LHCN-M2 (cell line): ENCODE data around the gene COPS2. TPM values are rescaled to one million over a fixed set of nuclear protein-coding genes. Genes with fewer than 3 reads are reported as not detected.
"Not testable (repeated sequence)": the region's sequence is repeated elsewhere in the genome, so short reads cannot be mapped to it uniquely, and the experiment has no call there.

Experiments
- DNase-seq: peaks from one replicate; pipeline ENCODE4 v3.0.0-alpha.2; 2012; ENCODE audit warnings: low read depth
- total RNA-seq: library from RNA; depleted of rRNA; stranded (reverse); fragments of >200 nt; gene quantifications from 2 replicates; pipeline ENCODE4 v1.2.3, GENCODE V29; 2014; rRNA removed

The COPS2 gene
- total RNA-seq, 1 experiment from 2014 or later, result 69.6 TPM

DNA sequence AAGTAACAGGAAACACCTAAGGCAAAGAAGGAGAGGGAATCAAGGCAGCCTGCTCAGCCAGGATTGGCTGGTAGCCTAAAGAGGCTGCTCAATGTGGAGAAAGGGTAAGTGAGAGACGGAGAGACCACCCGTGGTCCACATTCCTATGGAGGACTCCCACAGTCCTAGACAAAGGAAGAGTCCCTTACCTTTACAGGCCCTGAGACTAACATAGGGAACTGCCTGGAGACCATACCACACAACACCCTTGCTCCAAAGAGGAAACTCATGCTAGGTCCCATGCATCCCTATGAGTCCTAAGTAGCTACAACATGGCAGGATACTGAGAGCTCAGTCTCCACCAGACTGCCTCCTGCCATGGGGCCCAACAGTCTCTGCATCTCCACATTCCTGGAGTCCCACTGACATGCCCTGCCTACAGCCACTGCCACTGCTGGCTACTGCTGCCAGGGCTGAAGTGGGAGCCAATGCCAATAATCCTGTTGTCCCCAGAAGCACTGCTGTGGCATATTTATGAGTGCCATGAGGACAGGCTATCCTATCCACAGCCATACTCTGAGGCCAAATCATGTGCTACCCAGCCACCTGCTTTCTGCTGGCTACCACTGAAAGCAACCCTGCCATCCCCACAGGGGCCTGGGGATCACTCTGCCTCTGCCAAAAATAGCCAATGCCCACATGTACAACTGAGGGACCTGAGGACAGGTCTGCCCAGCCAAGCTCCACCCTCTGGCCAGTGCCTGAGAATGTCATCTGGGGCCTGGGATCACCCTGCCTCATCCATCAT lies 45.0 kb downstream of the COPS2 start:
- DNase-seq, result no peak

- DNase-seq, result peak; percentile 25
These were observed 52.4 kb downstream of the COPS2 start for GRCh38 chr15:49103002-49103401.

DNA sequence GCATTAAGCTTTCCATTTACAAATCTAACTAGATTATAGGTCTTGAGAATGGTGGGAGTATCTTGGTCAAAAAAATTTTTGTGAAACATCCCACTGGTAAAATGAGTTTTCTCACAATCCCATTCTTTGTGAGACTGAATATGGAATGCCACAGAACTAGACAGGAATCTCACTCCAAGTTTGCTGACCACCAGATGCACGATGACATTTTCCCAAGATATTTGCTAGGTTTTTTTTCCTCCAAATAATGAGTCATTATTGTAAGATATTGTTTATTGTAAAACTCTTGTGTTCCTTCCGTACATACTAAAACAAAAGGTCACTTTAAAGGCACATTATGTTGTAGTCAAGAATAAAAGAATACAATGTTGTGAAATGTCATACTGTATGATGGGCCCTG lies 53.9 kb downstream of the COPS2 start:
- DNase-seq, result peak; percentile 53

GRCh38 chr15:49096090-49096750 lies 59.2 kb downstream of the COPS2 start:
- no peak for DNase-seq

DNA sequence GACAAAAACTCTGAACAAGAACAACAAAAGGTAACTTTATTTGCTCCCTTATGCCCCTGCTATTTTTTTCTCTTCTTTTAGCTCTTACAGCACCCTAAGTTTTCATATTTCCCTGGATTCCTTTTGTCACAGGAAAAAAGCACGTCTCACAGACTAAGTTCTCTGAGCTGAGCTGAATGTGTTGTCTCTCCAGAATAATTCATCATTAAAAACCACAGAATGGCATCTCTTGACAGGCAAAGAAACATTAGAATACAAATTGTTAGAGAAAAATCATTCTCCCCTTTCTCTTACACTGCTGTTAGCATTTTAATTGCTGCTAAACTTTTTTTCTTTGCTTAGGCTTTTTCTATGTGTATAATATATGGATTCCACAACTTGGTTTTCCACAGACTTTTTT lies 60.5 kb downstream of the COPS2 start:
- DNase-seq, result no peak

GRCh38 chr15:49093252-49094105 lies 61.9 kb downstream of the COPS2 start:
- DNase-seq, result no peak

- no peak for DNase-seq
These were observed 66.4 kb downstream of the COPS2 start for GRCh38 chr15:49088996-49089395.

- DNase-seq, result no peak
These were observed 69.5 kb downstream of the COPS2 start for GRCh38 chr15:49085696-49086459.

GRCh38 chr15:49084285-49084570 lies 71.2 kb downstream of the COPS2 start:
- no peak for DNase-seq

DNA sequence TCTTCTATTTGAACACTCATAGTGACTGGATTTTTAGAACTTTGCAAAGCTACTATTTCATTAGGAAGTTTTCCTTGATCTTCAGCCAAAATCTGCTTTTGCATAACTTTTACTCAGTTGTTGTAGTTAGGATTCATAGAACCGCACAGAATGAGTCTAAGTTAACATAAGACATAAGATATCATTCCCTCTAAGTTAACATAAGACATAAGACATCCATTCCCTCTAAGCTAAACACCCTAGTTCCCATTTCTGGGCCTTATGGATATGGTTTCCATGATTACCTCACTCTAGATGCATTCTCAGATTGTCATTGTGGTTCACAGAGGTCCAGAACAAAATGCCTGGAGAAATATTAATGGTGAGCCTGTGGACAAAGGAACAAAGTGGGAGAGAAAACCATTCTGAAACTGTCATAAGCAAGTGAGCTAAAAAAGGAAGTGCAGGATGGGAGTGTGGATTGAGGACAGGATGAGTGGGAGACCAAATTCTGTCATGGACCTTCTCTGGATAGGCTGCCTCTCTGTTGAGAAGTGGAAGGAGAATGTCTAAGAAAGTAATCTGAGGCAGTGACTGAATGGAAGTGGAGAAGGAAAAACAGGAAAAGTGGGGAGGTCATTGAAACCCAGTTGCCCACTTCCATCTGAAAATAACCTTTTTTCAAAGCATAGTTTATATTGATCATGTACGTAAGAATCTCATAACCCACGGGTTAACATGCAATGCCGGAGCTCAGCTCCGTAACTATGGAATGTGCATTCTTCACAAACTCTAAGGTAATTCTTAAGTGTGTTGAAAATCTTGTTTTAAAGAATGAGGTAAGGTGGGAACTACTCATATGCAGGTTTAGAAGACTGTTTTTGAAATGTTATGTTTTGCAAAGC lies 71.8 kb downstream of the COPS2 start:
- no peak for DNase-seq

- no peak for DNase-seq
These were observed 72.4 kb downstream of the COPS2 start for GRCh38 chr15:49082960-49083359.

- no peak for DNase-seq
These were observed 75.9 kb downstream of the COPS2 start for GRCh38 chr15:49079340-49080039.

GRCh38 chr15:49075881-49076280 lies 79.5 kb downstream of the COPS2 start:
- DNase-seq, result peak; percentile 23

DNA sequence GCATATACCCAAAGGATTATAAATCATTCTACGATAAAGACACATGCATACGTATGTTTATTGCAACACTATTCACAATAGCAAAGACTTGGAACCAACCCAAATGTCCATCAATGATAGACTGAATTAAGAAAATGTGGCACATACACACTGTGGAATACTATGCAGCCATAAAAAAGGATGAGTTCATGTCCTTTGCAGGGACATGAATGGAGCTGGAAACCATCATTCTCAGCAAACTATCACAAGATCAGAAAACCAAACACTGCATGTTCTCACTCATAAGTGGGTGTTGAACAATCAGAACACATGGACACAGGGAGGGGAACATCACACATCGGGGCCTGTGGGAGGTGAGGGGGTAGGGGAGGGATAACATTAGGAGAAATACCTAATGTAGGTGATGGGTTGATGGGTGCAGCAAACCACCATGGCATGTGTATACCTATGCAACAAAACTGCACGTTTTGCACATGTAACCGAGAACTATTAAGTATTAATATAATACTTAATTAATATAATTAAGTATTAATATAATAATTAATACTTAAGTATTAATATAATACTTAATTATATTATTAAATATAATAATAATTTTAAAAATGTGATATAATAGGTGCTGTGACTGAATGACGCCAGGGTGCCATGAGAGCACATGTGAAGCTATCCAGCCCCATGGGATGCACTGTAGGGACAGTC lies 80.7 kb downstream of the COPS2 start:
- not testable (repeated sequence) for DNase-seq

Other genes starting within 250 kb of the COPS2 start
- 2.1 and 2.4 TPM in 2 replicates for gene SHC4, start 191.7 kb downstream of the COPS2 start, total RNA-seq
- 25.5 and 30.3 TPM in 2 replicates for gene SECISBP2L, start 109.2 kb downstream of the COPS2 start, total RNA-seq
- gene GALK2, start 14.6 kb upstream of the COPS2 start, total RNA-seq, result 26.3 and 27.7 TPM in 2 replicates